ENCODE results near the gene LYRM1.

GRCh38 chr16:20881503-20881878 is 19.1 kb upstream of the LYRM1 start:
- TF ChIP-seq EZH2phosphoT487 (conservative IDR thresholded peaks at IDR 0.05; ENCODE audit: low read length): no peak
- no peak for TF ChIP-seq CTCF (IDR thresholded peaks at IDR 0.05; ENCODE audit: insufficient read depth, low read length, poor library complexity, severe bottlenecking)
